DMS53 (cell line): Measurements from ENCODE around the gene FRMD4A.

Experiments
- DNase-seq: peaks from one replicate; lab custom pipeline; 2025; lab: John Stamatoyannopoulos, UW

The FRMD4A gene

GRCh38 chr10:14190702-14191101, 140.0 kb downstream of the FRMD4A start:
- no peak for DNase-seq

GRCh38 chr10:14186245-14186644, 144.5 kb downstream of the FRMD4A start:
- peak; percentile 72 for DNase-seq

- peak; percentile 84 for DNase-seq
These were observed 145.2 kb downstream of the FRMD4A start for GRCh38 chr10:14185316-14186045.

DNA sequence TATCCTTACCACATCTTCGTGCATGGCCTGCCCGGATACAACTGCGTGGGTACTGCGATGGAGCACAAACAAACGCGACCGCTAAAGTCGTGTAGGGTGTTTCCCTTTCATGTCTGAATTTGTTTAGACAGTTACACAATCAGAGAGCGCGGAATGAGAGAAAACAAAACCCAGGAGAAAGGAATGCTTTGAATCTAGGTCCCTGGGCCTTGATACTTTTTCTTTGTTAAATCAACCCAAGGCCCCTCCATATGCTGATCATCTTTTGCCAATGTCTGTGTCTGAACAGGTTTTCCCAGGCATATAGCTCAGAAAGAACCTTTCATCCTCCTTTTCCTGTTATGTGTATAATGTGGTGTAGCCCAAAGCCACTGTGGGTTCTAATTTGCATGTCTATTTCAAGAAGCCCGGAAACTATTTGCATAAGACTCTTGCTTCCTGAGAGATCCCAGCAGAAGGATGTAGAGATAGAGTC, 145.8 kb downstream of the FRMD4A start:
- peak; percentile 71 for DNase-seq

- no peak for DNase-seq
These were observed 147.9 kb downstream of the FRMD4A start for GRCh38 chr10:14182781-14183180.

- no peak for DNase-seq
These were observed 149.2 kb downstream of the FRMD4A start for GRCh38 chr10:14181567-14181936.

GRCh38 chr10:14180911-14181566, 149.7 kb downstream of the FRMD4A start:
- DNase-seq: no peak

- no peak for DNase-seq
These were observed 151.5 kb downstream of the FRMD4A start for GRCh38 chr10:14179251-14179650.

DNA sequence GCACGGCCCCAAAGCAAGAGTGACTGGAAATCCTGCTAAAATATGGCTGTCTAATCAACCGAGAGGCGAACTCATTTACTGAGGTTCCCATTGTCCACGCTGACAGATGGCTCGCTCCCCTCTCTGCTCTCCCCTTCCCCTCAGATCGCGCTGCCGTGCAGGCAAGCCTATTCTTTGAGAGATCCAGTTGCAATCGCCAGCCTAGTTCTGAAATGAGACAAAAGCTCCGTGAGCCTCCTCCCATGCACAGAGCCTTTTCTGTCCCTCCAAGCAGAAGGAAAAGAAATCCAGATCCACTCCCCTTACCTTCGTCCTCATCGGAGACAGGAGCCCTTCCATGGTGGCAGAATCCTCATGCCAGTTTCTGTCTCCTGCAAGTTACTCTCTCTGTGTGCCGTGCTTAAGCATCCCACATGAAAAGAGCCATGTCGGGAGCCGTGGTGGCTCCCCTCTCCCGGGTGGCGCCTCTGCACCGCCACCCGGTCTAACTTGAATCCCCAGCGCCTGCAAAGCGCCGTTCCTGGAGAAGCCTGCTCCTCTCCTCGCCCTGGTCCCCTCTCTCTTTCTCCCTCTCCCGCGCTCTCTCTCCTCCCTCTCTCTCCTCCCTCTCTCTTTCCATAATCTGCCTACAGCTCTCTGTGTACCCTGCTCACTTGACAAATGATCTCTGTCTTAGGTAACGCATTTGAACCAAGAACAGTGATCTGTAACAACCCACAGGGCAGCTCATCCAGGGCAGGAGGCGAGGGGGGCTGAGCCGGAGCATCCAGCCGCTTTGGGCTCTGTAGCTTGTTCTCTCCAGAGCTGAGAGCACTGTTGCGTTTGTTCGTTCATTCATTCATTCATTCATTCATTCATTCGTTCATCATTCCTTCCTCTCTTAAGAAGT, 156.8 kb downstream of the FRMD4A start:
- peak; percentile 72 for DNase-seq

- no peak for DNase-seq
These were observed 157.4 kb downstream of the FRMD4A start for GRCh38 chr10:14173391-14173705.

GRCh38 chr10:14172336-14172950, 158.3 kb downstream of the FRMD4A start:
- no peak for DNase-seq

GRCh38 chr10:14171336-14171735, 159.4 kb downstream of the FRMD4A start:
- DNase-seq: no peak

GRCh38 chr10:14163377-14164086, 167.2 kb downstream of the FRMD4A start:
- no peak for DNase-seq

- no peak for DNase-seq
These were observed 167.9 kb downstream of the FRMD4A start for GRCh38 chr10:14162629-14163344.

DNA sequence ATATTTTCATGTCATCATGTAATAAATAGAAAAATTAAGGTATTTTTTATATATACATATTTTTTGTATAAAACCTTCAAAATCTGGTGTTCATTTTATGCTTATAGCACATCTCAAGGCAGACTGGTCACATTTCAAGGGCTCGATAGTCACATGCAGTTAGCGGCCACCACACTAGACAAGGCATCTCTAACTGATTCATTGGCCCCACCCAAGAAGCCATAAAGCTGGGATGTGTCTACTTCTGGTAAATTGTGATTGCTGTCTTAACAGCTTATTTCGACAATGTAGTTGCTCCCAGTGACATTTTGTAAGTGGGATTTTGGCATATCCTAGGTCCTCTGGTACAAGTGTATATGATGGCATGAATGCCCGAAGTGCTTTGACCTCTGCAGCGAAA, 168.7 kb downstream of the FRMD4A start:
- DNase-seq: no peak

- no peak for DNase-seq
These were observed 170.4 kb downstream of the FRMD4A start for GRCh38 chr10:14160299-14160698.

- DNase-seq: no peak
These were observed 172.1 kb downstream of the FRMD4A start for GRCh38 chr10:14158575-14158974.

DNA sequence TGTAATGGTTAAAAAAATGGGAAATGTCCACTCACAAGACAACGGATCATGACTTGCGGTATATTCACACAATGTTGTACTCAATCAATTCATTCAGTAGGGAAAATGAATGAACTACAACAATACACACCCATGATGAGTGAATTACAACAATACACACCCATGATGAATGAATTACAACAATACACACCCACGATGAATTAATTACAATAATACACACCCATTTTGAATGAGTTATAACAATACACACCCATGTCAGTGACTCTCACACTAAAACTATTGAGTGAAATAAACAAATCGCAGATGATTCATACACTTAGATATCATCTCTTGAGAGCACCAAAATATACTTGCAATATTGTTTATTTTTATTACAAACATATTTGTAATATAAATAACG, 174.6 kb downstream of the FRMD4A start:
- no peak for DNase-seq

DNA sequence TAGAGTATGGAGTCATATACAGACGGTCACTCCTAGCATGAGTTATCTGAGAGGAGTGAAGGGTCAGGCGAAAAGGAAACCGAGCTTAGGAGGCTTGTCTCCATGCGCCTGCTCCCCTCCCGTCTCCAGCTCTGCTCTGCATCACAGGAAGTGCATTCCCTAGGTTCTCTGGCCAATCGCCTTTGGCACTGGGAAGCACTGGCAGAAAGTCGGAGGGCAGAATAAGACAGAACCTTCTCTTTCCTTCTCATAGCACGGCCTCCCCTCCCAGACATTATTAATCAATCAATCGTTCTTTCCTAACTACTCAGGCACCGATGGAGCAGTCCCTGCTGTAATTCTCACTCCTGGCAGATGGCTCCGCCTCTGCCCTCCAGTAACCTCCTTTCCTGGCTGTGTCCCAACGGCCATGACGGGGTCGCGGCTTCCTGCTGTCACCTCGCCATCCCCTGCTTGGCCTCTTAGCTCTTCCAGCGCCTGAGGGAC, 177.1 kb downstream of the FRMD4A start:
- DNase-seq: peak; percentile 95

DNA sequence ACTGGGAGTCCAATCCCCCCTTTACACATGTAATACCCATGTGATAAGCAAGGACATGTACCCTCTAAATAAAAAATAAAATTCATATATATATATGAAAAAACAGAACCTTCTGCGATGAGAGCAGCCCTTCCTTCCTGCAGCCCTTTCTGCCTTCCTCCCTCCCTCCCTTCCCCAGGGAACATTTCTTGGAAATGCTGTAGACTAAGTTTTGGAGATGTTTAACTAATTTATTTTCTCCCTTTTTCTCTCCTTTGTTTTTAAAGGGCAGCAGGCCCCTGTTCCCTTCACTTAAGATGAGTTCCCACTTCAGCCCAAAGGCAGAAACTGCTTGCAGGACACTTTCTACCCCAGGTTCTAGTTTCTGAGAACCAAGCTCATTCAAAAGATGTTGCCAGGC, 179.2 kb downstream of the FRMD4A start:
- DNase-seq: no peak

DNA sequence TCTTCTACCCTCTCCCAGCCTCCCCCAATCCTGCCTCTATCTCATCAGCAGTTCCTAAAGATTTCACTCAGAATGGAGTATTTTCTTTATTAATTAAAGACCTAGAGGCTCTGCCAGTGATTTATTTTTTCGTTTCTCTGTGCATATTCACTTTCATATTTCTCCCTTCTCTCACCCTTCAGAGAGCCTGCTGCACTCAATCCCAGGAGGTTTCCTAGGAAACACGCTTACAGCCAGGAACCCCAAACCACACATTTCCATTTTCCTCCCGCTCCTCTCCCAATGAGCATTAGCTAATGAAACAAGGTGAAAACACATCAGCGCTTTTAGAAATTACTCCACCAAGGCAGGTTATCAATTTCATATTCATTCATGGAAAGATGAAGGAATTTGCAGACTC, 180.2 kb downstream of the FRMD4A start:
- DNase-seq: no peak
